Measurements from ENCODE around the gene ATG9B. TPM values are rescaled to one million over a fixed set of nuclear protein-coding genes. Genes with fewer than 3 reads are reported as not detected.
A peak's percentile ranks its signal among the peaks of the same experiment; 100 is the strongest.

Gene ATG9B
- total RNA-seq, 2 donors from 2014 or later: not detected

GRCh38 chr7:150997075-150997511 lies 27.2 kb downstream of the ATG9B start:
- TF ChIP-seq CTCF (IDR thresholded peaks at IDR 0.05): no peak
- DNase-seq (ENCODE audit: low spot score): no peak
- Histone ChIP-seq H3K9me3 (no peaks in the 10 kb centered on the region), H3K27me3 (no peaks in the 10 kb centered on the region), H3K36me3 (no peaks in the 10 kb centered on the region), H3K4me1 (peaks cover 0 to 26% of the 10 kb centered on the region in 2 donors), H3K4me3 (no peak overlapping the region), H3K27ac (no peak overlapping the region)

- H3K4me3 ChIP-seq: peak overlapping the region in 1 of 2 donors; percentile 1
- H3K9me3 ChIP-seq: no peaks in the 10 kb centered on the region
- DNase-seq (ENCODE audit: low spot score): no peak
- peaks cover 0 to 26% of the 10 kb centered on the region in 2 donors for H3K4me1 ChIP-seq
- H3K27me3 ChIP-seq: no peaks in the 10 kb centered on the region
- no peak overlapping the region for H3K27ac ChIP-seq
- no peaks in the 10 kb centered on the region for H3K36me3 ChIP-seq
- TF ChIP-seq CTCF (IDR thresholded peaks at IDR 0.05): no peak
Measured at GRCh38 chr7:150996376-150997074, 27.8 kb downstream of the ATG9B start.

GRCh38 chr7:150994838-150995510 lies 29.3 kb downstream of the ATG9B start:
- Histone ChIP-seq H3K27ac (peak overlapping the region; percentile 7 to 76), H3K36me3 (no peaks in the 10 kb centered on the region), H3K4me1 (peaks cover 0 to 29% of the 10 kb centered on the region in 2 donors), H3K4me3 (peak overlapping the region; percentile 27 to 45), H3K9me3 (no peaks in the 10 kb centered on the region), H3K27me3 (no peaks in the 10 kb centered on the region)
- DNase-seq (ENCODE audit: low spot score): no peak
- no peak for TF ChIP-seq CTCF (IDR thresholded peaks at IDR 0.05)

- Histone ChIP-seq H3K4me3 (peak overlapping the region; percentile 29 to 45), H3K36me3 (no peaks in the 10 kb centered on the region), H3K9me3 (no peaks in the 10 kb centered on the region), H3K27ac (peak overlapping the region; percentile 65 to 76), H3K27me3 (no peaks in the 10 kb centered on the region), H3K4me1 (peaks cover 0 to 36% of the 10 kb centered on the region in 2 donors)
- TF ChIP-seq CTCF (IDR thresholded peaks at IDR 0.05): no peak
- DNase-seq (ENCODE audit: low spot score): no peak
Measured at GRCh38 chr7:150994141-150994837, 30.0 kb downstream of the ATG9B start.

GRCh38 chr7:150993511-150993910 lies 30.8 kb downstream of the ATG9B start:
- peak; percentile 73 for DNase-seq (ENCODE audit: low spot score)
- no peaks in the 10 kb centered on the region for H3K9me3 ChIP-seq
- peak overlapping the region; percentile 65 to 76 for H3K27ac ChIP-seq
- TF ChIP-seq CTCF (IDR thresholded peaks at IDR 0.05): no peak
- peak overlapping the region; percentile 29 to 45 for H3K4me3 ChIP-seq
- H3K36me3 ChIP-seq: no peaks in the 10 kb centered on the region
- H3K4me1 ChIP-seq: peaks cover 0 to 43% of the 10 kb centered on the region in 2 donors
- H3K27me3 ChIP-seq: no peaks in the 10 kb centered on the region
